ENCODE data around the gene NIBAN1.

DNA sequence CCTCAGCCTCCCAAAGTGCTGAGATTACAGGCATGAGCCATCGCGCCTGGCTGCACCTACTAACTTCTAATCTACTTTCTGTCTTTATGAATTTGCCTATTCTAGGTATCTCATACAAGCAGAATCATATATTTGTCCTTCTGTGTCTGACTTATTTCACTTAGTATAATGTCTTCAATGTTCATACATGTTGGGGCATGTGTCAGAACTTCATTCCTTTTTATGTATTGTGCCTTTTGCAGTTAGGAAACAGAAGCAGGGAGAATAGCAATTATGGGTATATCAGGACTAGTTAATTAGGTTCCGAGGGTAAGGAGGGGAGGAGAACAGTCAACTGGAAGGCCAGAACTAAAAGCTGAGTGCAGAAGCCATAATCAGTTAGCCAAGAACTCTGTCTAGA is 18.0 kb upstream of the NIBAN1 start:
- TF ChIP-seq, protein P1, sequence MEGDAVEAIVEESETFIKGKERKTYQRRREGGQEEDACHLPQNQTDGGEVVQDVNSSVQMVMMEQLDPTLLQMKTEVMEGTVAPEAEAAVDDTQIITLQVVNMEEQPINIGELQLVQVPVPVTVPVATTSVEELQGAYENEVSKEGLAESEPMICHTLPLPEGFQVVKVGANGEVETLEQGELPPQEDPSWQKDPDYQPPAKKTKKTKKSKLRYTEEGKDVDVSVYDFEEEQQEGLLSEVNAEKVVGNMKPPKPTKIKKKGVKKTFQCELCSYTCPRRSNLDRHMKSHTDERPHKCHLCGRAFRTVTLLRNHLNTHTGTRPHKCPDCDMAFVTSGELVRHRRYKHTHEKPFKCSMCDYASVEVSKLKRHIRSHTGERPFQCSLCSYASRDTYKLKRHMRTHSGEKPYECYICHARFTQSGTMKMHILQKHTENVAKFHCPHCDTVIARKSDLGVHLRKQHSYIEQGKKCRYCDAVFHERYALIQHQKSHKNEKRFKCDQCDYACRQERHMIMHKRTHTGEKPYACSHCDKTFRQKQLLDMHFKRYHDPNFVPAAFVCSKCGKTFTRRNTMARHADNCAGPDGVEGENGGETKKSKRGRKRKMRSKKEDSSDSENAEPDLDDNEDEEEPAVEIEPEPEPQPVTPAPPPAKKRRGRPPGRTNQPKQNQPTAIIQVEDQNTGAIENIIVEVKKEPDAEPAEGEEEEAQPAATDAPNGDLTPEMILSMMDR (conservative IDR thresholded peaks at IDR 0.05; ENCODE audit: low read length), result no peak
- no peak for TF ChIP-seq EZH2phosphoT487 (IDR thresholded peaks at IDR 0.05; ENCODE audit: borderline replicate concordance)

Data from Loucy (cell line).